Keratinocyte (primary cell): Measurements from ENCODE around the gene ZFP42. TPM values are rescaled to one million over a fixed set of nuclear protein-coding genes. Genes with fewer than 3 reads are reported as not detected.

Experiments used
- DNase-seq: peaks from one replicate; pipeline ENCODE4 v3.0.0-alpha.2; 2011; ENCODE audit warnings: low read depth, missing footprints, low spot score
- FAIRE-seq: peaks from 2 replicates; lab custom pipeline; 2011; peaks lifted over from hg19 to GRCh38; lab: Jason Lieb, UNC
- H2AFZ ChIP-seq: 2 replicates; pipeline ENCODE4 v1.6.0; 2012; ENCODE audit warnings: low read length, control low read depth, inconsistent platforms; ENCODE audit not compliant: control insufficient read depth
- H3K27ac ChIP-seq: 2 replicates; pipeline ENCODE4 v1.5.1; 2011; ENCODE audit warnings: low read length; ENCODE audit not compliant: control insufficient read depth, insufficient read depth
- H3K27me3 ChIP-seq: 3 replicates; pipeline ENCODE4 v1.6.0; 2011; ENCODE audit warnings: low read length; ENCODE audit not compliant: control insufficient read depth, insufficient read depth; ENCODE audit errors: extremely low read depth
- H3K36me3 ChIP-seq, 2 experiments: 2 replicates in 1 of 2; 3 replicates in 1 of 2; pipeline ENCODE4 v1.5.1; 2011; ENCODE audit warnings: low read length in 2 of 2, mild to moderate bottlenecking in 1 of 2; ENCODE audit not compliant: control insufficient read depth in 2 of 2, insufficient read depth in 2 of 2; ENCODE audit errors: extremely low read depth in 1 of 2
- H3K4me1 ChIP-seq: 3 replicates; pipeline ENCODE4 v1.5.1; 2011; ENCODE audit warnings: low read length; ENCODE audit not compliant: control insufficient read depth, insufficient read depth; ENCODE audit errors: extremely low read depth
- H3K4me2 ChIP-seq: 3 replicates; pipeline ENCODE4 v1.6.0; 2011; ENCODE audit warnings: low read depth, low read length; ENCODE audit not compliant: control insufficient read depth, insufficient read depth; ENCODE audit errors: extremely low read depth
- H3K4me3 ChIP-seq, 3 experiments: fragments of 200-600 bp in 1 of 3; sonication (generic) in 1 of 3; 2 replicates in 2 of 3; 3 replicates in 1 of 3; pipeline ENCODE4 v1.5.1; 2011 to 2016; ENCODE audit warnings: low read length in 3 of 3, mild to moderate bottlenecking in 3 of 3, control low read depth in 2 of 3, inconsistent platforms in 1 of 3, low read depth in 1 of 3, mixed read lengths in 1 of 3, mixed run types in 1 of 3, moderate library complexity in 1 of 3; ENCODE audit not compliant: control insufficient read depth in 2 of 3, insufficient read depth in 2 of 3; ENCODE audit errors: extremely low read depth in 1 of 3
- H3K79me2 ChIP-seq: 2 replicates; pipeline ENCODE4 v1.6.0; 2012; ENCODE audit warnings: low read length; ENCODE audit not compliant: control insufficient read depth, insufficient read depth
- H3K9ac ChIP-seq: 3 replicates; pipeline ENCODE4 v1.6.0; 2011; ENCODE audit warnings: low read length; ENCODE audit not compliant: control insufficient read depth, insufficient read depth; ENCODE audit errors: extremely low read depth
- H3K9me1 ChIP-seq: 3 replicates; pipeline ENCODE4 v1.6.0; 2011; ENCODE audit warnings: low read length; ENCODE audit not compliant: control insufficient read depth, insufficient read depth; ENCODE audit errors: extremely low read depth
- H3K9me3 ChIP-seq: 2 replicates; pipeline ENCODE4 v1.5.1; 2012; ENCODE audit warnings: low read depth, low read length; ENCODE audit not compliant: control insufficient read depth
- H4K20me1 ChIP-seq: 3 replicates; pipeline ENCODE4 v1.6.0; 2011; ENCODE audit warnings: low read length; ENCODE audit not compliant: control insufficient read depth, insufficient read depth; ENCODE audit errors: extremely low read depth
- CTCF ChIP-seq, 3 experiments: IDR thresholded peaks in 1 of 3; conservative IDR thresholded peaks in 1 of 3; optimal IDR thresholded peaks in 1 of 3; 2 replicates in 2 of 3; 3 replicates in 1 of 3; pipeline versions ENCODE3 to v1.5.1; 2011; ENCODE audit warnings: low read length in 3 of 3, mild to moderate bottlenecking in 3 of 3, moderate library complexity in 2 of 3, control low read depth in 1 of 3, inconsistent platforms in 1 of 3; ENCODE audit not compliant: insufficient read depth in 2 of 3; ENCODE audit errors: extremely low read depth in 1 of 3
- EZH2 ChIP-seq: IDR thresholded peaks from one replicate; pipeline ENCODE4 v1.6.1; 2012; ENCODE audit warnings: inconsistent platforms, mild to moderate bottlenecking, low read length, moderate library complexity
- dilution Hi-C: fragments of 300-500 bp; cut with MboI; formaldehyde crosslinking; loops from one replicate; pipeline ENCODE4 v1.7.0; 2020; ENCODE audit warnings: low sequenced_read_pairs; ENCODE audit not compliant: extremely low pct_ligation_motif_present
- polyA plus RNA-seq, 5 experiments: library from polyadenylated mRNA; depleted of rRNA in 3 of 5; stranded (reverse) in 3 of 5; stranded (forward) in 1 of 5; unstranded in 1 of 5; fragments of >200 nt; gene quantifications; 1 replicate in 1 of 5; 2 replicates in 3 of 5; 3 replicates in 1 of 5; pipeline versions ENCODE4 v1.2.1 to v1.2.3, GENCODE V29; 2011 to 2012; ENCODE audit warnings: missing spikeins in 2 of 5, low read depth in 1 of 5, low replicate concordance in 1 of 5

The ZFP42 gene
- polyA plus RNA-seq, 1 donor (not counting 4 experiments of a cell fraction or from before 2014, with no cell fraction given), result 3.1 TPM

- Histone ChIP-seq H4K20me1 (no peaks in the 10 kb centered on the region), H3K4me1 (peaks cover 2% of the 10 kb centered on the region), H3K4me2 (no peak overlapping the region), H3K9me1 (no peaks in the 10 kb centered on the region), H2AFZ (no peak overlapping the region), H3K4me3 (no peak overlapping the region), H3K9me3 (no peaks in the 10 kb centered on the region), H3K9ac (no peak overlapping the region), H3K27me3 (no peaks in the 10 kb centered on the region), H3K27ac (no peak overlapping the region), H3K79me2 (no peaks in the 10 kb centered on the region), H3K36me3 (no peaks in the 10 kb centered on the region)
- TF ChIP-seq EZH2 (no peak), CTCF (optimal IDR thresholded peaks at IDR 0.05 in 1 of 3, IDR thresholded peaks at IDR 0.05 in 1 of 3, conservative IDR thresholded peaks at IDR 0.05 in 1 of 3; ENCODE audit: extremely low read depth in 1 of 3, insufficient read depth in 2 of 3, low read length in 3 of 3) (no peak)
- DNase-seq (no peak), FAIRE-seq (no peak)
- dilution Hi-C loops, result no loop called here
These were observed 16.9 kb downstream of the ZFP42 start for GRCh38 chr4:188012426-188012945.

GRCh38 chr4:188015025-188015940 is 19.7 kb downstream of the ZFP42 start:
- Histone ChIP-seq H3K4me3 (no peak overlapping the region), H3K79me2 (no peaks in the 10 kb centered on the region), H4K20me1 (no peaks in the 10 kb centered on the region), H3K9ac (no peak overlapping the region), H3K36me3 (no peaks in the 10 kb centered on the region), H3K9me3 (no peaks in the 10 kb centered on the region), H3K27me3 (no peaks in the 10 kb centered on the region), H2AFZ (peak overlapping the region; percentile 18), H3K27ac (no peak overlapping the region), H3K4me2 (peak overlapping the region; percentile 12), H3K9me1 (no peaks in the 10 kb centered on the region), H3K4me1 (peaks cover 2% of the 10 kb centered on the region)
- no peak for FAIRE-seq
- TF ChIP-seq CTCF (optimal IDR thresholded peaks at IDR 0.05 in 1 of 3, IDR thresholded peaks at IDR 0.05 in 1 of 3, conservative IDR thresholded peaks at IDR 0.05 in 1 of 3; ENCODE audit: extremely low read depth in 1 of 3, insufficient read depth in 2 of 3, low read length in 3 of 3) (no peak), EZH2 (no peak)
- DNase-seq, result no peak
- dilution Hi-C loops, result no loop called here
